ENCODE results near the gene KRTAP10-7.

DNA sequence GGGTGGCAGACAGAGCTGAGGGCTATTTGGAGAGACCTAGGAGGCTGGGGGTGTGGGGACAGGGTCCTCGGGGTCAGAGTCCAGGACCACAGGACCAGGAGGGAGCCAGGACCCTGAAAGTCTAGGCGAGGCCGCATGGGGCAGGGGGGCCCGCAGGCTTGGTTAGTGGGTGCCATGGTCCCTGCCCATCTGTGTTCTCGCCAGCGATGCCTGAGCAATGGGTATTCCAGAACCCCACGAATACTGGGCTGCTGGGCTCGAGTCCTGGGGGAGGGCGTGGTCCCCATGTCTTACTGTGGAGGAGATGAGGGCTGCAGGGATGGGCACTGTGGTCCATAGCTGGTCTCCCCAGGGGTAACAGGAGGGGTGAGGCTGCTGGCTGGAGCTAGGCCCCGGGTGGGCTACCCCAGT, 10.1 kb upstream of the KRTAP10-7 start:
- TF ChIP-seq CTCF (IDR thresholded peaks at IDR 0.05) (no peak), POLR2A (IDR thresholded peaks at IDR 0.05) (no peak)

Data from right lobe of liver (tissue), 4 donors.